RWPE1 (cell line): Measurements from ENCODE around the gene PPP6R3.

Experiments used
- CTCF ChIA-PET: fragments of 350-600 bp; sonication (Branson Sonifier 250); formaldehyde crosslinking; extraction: SDS; loops from one replicate; lab custom pipeline; 2021; lab: Yijun Ruan, JAX
- POLR2A ChIA-PET: fragments of 400-600 bp; formaldehyde crosslinking; extraction: SDS; loops from one replicate; lab custom pipeline; 2020; ENCODE audit warnings: antibody characterized with exemption; ENCODE audit not compliant: low non-redundant PET; lab: Yijun Ruan, JAX
- DNase-seq: peaks from one replicate; pipeline ENCODE4 v3.0.0; 2012; ENCODE audit warnings: low spot score
- H3K27ac ChIP-seq: fragments of 450-650 bp; 2 replicates; pipeline ENCODE4 v1.5.1; 2017
- TF ChIP-seq, protein P1 (sequence below): fragments of 450-650 bp; conservative IDR thresholded peaks from 2 replicates; pipeline ENCODE4 v1.5.1; 2017; ENCODE audit warnings: low read depth, mild to moderate bottlenecking

Gene PPP6R3

DNA sequence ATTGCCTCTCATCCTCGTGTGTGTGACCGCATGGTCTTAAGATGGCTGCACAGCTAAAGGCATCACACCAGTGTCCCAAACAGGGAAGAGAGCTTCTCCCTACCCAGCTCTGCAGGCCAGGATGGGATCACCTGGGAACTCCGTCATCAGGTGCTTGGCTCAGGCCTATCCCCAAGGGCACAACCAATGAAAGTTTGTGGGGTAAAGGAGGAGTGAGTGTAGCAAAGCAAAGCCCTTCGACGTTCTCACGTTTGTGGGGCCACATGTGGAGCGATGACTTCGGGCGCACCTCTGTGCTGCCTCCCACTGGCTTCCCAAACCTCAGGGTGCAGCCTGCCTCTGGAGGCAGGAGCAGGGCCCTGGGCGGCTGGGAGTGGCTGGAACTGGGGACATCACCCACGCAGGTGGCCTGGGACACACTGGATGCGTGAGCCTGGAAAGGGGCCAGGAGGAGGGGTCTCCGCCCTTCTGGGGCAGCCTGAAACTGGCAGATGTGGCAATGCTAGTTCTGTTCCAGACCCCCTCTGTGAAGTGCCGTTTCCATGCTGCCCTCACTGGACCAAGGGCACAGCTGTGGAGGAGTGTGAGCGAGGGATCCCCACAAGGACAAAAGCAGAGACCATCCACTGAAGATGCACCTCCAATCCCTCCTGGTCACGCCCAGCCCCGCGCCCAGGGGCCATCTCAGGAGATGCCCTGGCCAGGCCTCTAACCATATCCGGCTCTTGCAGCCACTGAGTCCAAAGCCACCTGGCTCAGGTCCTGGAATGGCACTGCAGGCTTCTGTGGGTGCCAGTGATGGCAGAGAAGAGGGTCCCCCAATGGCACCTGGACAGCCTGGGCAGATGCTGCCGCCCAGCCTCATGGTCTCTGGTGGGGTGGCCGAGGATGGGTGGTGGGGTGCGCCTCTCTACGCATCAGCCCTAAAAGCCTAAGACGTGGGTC lies 193.2 kb downstream of the PPP6R3 start:
- ChIA-PET CTCF (no interaction called here), POLR2A (no interaction called here)
- DNase-seq = no peak
- TF ChIP-seq, protein P1, sequence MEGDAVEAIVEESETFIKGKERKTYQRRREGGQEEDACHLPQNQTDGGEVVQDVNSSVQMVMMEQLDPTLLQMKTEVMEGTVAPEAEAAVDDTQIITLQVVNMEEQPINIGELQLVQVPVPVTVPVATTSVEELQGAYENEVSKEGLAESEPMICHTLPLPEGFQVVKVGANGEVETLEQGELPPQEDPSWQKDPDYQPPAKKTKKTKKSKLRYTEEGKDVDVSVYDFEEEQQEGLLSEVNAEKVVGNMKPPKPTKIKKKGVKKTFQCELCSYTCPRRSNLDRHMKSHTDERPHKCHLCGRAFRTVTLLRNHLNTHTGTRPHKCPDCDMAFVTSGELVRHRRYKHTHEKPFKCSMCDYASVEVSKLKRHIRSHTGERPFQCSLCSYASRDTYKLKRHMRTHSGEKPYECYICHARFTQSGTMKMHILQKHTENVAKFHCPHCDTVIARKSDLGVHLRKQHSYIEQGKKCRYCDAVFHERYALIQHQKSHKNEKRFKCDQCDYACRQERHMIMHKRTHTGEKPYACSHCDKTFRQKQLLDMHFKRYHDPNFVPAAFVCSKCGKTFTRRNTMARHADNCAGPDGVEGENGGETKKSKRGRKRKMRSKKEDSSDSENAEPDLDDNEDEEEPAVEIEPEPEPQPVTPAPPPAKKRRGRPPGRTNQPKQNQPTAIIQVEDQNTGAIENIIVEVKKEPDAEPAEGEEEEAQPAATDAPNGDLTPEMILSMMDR = no peak
- H3K27ac ChIP-seq = no peak overlapping the region

DNA sequence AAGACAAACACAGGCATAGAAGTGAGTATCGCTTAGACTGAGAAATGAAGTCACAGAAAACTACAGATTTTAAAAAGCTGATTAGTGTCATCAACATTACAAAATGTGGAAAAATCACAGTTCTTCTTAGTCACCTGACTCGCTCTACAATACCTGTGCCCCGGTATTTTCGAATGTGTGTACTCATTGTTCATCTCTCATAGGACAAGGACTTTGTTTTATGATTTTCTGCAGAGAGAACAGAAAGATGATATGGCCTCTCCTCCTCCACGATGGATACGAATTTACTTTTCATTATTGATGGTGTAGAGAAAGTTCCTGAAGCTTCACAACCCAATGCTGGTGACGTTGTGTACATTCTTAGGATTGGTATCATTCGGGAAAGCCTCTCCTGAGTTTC lies 194.4 kb downstream of the PPP6R3 start:
- TF ChIP-seq, protein P1 = no peak
- CTCF ChIA-PET = no interaction called here
- H3K27ac ChIP-seq = no peak overlapping the region
- POLR2A ChIA-PET = interaction anchor here (0.6 kb wide), 1 partner anchor 36 kb away, joined by 3 read pairs; no protein-coding TSS in a partner anchor
- no peak for DNase-seq

DNA sequence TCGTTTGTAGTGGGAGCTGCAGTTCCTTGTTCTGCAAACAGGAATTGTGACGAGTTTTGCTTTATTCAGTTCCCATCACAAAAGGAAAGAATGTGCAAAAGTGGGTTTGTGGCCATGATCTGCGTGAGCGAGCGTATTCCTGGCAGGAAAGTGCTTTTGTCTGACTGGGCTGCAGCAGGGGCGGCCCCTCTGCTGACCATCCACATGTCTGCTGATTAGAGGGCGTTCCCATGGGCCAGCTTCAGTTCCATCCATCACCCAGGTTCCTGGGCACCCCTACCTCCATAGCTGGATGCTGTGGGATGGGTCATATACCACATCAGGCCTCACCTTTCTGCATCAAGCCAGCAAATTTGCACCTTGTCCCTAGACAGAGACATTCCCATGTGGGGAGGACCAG lies 194.9 kb downstream of the PPP6R3 start:
- CTCF ChIA-PET = no interaction called here
- POLR2A ChIA-PET = no interaction called here
- TF ChIP-seq, protein P1 = no peak
- H3K27ac ChIP-seq = no peak overlapping the region
- no peak for DNase-seq

DNA sequence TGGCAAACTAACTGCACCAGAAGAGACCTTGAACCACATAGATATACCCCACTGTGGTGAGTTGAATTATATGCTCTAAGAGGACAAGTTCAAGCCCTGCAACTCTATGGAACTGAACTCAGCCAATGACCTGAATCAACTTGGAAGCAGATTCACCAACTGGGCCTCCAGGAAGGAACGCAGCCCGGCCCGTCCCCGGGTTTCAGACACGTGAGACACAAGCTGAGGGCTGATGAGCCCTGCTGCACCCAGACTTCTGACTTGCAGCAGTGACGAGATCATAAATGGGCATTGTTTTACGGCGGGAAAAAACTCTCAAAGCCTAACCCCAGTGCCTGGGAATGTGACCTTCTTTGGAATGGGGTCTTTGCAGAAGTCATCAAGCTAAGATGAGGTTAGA lies 195.3 kb downstream of the PPP6R3 start:
- CTCF ChIA-PET = no interaction called here

DNA sequence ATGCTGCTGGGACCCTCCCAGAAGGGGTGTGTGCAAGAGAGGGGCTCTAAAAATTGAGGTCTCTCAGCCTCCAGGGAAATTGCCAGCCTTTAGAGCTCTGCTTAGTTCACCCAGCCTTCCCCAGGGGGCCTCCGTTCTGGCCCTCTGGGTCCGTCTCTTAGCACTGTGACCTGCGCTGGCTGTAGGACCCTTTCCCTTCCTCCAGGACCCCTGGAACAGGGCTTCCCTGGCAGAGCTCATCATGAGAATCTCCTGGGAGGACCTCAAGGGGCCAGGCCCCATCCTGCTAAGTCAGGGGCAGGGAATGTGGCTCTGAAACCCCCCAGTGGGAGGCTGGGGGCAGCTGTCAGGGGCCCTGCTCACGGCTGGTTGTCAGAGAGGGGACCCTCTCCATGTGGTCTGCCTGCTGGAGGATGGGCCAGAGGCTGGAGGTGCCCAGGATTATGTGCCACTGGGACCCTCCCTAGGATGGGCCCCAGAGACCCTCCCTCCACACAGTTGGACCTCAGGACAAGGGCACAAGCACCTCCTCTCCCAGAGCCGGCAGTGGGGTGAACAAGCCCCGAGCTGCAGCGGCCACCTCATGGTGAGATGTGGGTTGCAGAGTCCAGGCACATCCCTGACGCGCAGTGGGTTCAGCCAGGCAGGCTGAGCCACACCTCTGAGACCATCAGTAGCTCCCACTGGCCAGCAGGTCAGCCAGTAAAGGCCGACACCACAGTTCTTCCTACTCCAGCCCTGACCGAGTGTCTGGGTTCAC lies 196.6 kb downstream of the PPP6R3 start:
- H3K27ac ChIP-seq = no peak overlapping the region
- ChIA-PET POLR2A (no interaction called here), CTCF (interaction anchor here (0.7 kb wide), 1 partner anchor 635 kb away, joined by 3 read pairs; no protein-coding TSS in a partner anchor)
- DNase-seq = no peak
- TF ChIP-seq, protein P1 = no peak

More for the DNA sequence above, 195.3 kb downstream of the PPP6R3 start:
- no peak for DNase-seq
- H3K27ac ChIP-seq = no peak overlapping the region
- TF ChIP-seq, protein P1 = no peak
- POLR2A ChIA-PET = no interaction called here

DNA sequence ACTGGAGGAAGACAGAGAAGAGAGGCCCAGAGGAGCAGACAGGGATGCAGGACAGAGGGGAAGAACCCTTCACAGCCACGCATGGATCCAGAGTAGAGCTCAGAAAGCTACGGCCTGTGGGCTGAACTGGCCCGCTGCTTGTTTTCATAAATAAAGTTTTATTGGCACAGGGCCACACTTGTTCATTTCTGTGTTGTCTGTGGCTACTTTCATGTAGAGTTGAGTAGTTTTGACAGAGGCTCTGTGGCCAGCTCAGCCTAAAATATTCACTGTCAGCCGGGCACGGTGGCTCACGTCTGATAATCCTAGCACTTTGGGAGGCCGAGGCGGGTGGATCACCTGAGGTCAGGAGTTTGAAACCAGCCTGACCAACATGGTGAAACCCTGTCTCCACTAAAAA lies 197.5 kb downstream of the PPP6R3 start:
- TF ChIP-seq, protein P1 = no peak
- POLR2A ChIA-PET = no interaction called here
- DNase-seq = no peak
- CTCF ChIA-PET = interaction anchor here (0.7 kb wide), 1 partner anchor 635 kb away, joined by 3 read pairs; no protein-coding TSS in a partner anchor
- no peak overlapping the region for H3K27ac ChIP-seq
